IMR-90 (cell line): ENCODE data around the gene TTC8. TPM values are rescaled to one million over a fixed set of nuclear protein-coding genes. Genes with fewer than 3 reads are reported as not detected.
A peak's percentile ranks its signal among the peaks of the same experiment; 100 is the strongest.

Experiments used
- ATAC-seq: fragments of 200-7000 bp; cut with Tn5 transposase; 2 replicates; pipeline ENCODE4 v1.9.1; 2020; ENCODE audit warnings: low read depth, mild to moderate bottlenecking, moderate library complexity
- BruUV-seq: library from RNA; stranded (reverse); fragments of 400-500 nt; replicated peaks from 2 replicates; lab custom pipeline; 2021; lab: Mats Ljungman, UMichigan
- CTCF ChIA-PET: fragments of 300-600 bp; formaldehyde crosslinking; extraction: SDS; loops from one replicate; lab custom pipeline; 2021; ENCODE audit warnings: antibody characterized with exemption; lab: Yijun Ruan, JAX
- POLR2A ChIA-PET: fragments of 300-600 bp; sonication (Branson Sonifier 250); formaldehyde crosslinking; loops from one replicate; lab custom pipeline; 2022; ENCODE audit warnings: antibody characterized with exemption; ENCODE audit not compliant: unreplicated experiment; lab: Charles Lee
- DNase-seq: peaks from one replicate; pipeline ENCODE4 v3.0.0; 2013
- H2AFZ ChIP-seq: replicated peaks from 2 replicates; pipeline ENCODE3; 2013; ENCODE audit warnings: low read length, mild to moderate bottlenecking; ENCODE audit not compliant: poor library complexity
- H2AK5ac ChIP-seq: 2 replicates; pipeline ENCODE4 v1.6.1; 2013; ENCODE audit warnings: low read depth, low read length, inconsistent platforms
- H2AK9ac ChIP-seq: replicated peaks from 2 replicates; pipeline ENCODE3; 2013; ENCODE audit warnings: mild to moderate bottlenecking, low read depth, low read length, moderate library complexity; ENCODE audit not compliant: poor library complexity
- H2BK120ac ChIP-seq: 2 replicates; pipeline ENCODE4 v1.6.1; 2013; ENCODE audit warnings: low read depth, low read length, inconsistent platforms
- H2BK15ac ChIP-seq: 3 replicates; pipeline ENCODE4 v1.6.1; 2013; ENCODE audit warnings: low read depth, low read length, inconsistent platforms
- H2BK20ac ChIP-seq: 2 replicates; pipeline ENCODE4 v1.6.1; 2013; ENCODE audit warnings: low read depth, mild to moderate bottlenecking, inconsistent platforms, low read length, moderate library complexity
- H2BK5ac ChIP-seq: 2 replicates; pipeline ENCODE4 v1.6.1; 2013; ENCODE audit warnings: mild to moderate bottlenecking, low read depth, low read length, inconsistent platforms; ENCODE audit not compliant: poor library complexity, severe bottlenecking
- H3K14ac ChIP-seq: replicated peaks from 2 replicates; pipeline ENCODE4 v1.6.1; 2013; ENCODE audit warnings: low read depth, low read length, inconsistent platforms
- H3K18ac ChIP-seq: 2 replicates; pipeline ENCODE4 v1.6.1; 2013; ENCODE audit warnings: low read depth, low read length, control low read depth
- H3K23ac ChIP-seq: 2 replicates; pipeline ENCODE4 v1.6.1; 2013; ENCODE audit warnings: low read depth, low read length, inconsistent platforms
- H3K27ac ChIP-seq: 2 replicates; pipeline ENCODE4 v1.5.1; 2013; ENCODE audit warnings: mild to moderate bottlenecking, control low read depth, low read length; ENCODE audit not compliant: insufficient read depth
- H3K27me3 ChIP-seq: 2 replicates; pipeline ENCODE4 v1.6.1; 2013; ENCODE audit warnings: low read length; ENCODE audit not compliant: control insufficient read depth, insufficient read depth
- H3K36me3 ChIP-seq: 2 replicates; pipeline ENCODE4 v1.6.1; 2013; ENCODE audit warnings: low read length, mixed read lengths; ENCODE audit not compliant: control insufficient read depth, insufficient read depth
- H3K4ac ChIP-seq: 2 replicates; pipeline ENCODE4 v1.6.1; 2013; ENCODE audit warnings: low read depth, low read length, inconsistent platforms
- H3K4me1 ChIP-seq: 2 replicates; pipeline ENCODE4 v1.6.1; 2013; ENCODE audit warnings: low read length, mixed read lengths; ENCODE audit not compliant: control insufficient read depth, insufficient read depth
- H3K4me2 ChIP-seq: 2 replicates; pipeline ENCODE4 v1.6.1; 2013; ENCODE audit warnings: low read depth, mild to moderate bottlenecking, control low read depth, low read length, moderate library complexity
- H3K4me3 ChIP-seq: 2 replicates; pipeline ENCODE4 v1.5.1; 2013; ENCODE audit warnings: low read depth, mild to moderate bottlenecking, control low read depth, low read length, moderate library complexity; ENCODE audit not compliant: insufficient read depth
- H3K56ac ChIP-seq: 2 replicates; pipeline ENCODE4 v1.6.1; 2013; ENCODE audit warnings: low read length, inconsistent platforms; ENCODE audit not compliant: insufficient read depth; ENCODE audit errors: extremely low read depth
- H3K79me1 ChIP-seq, 2 experiments: 2 replicates each; pipeline ENCODE4 v1.6.1; 2013; ENCODE audit warnings: low read length in 2 of 2, inconsistent platforms in 1 of 2, low read depth in 1 of 2
- H3K9ac ChIP-seq: 2 replicates; pipeline ENCODE4 v1.6.1; 2013; ENCODE audit warnings: low read depth, low read length, control low read depth
- H3K9me1 ChIP-seq: 2 replicates; pipeline ENCODE4 v1.6.1; 2013; ENCODE audit warnings: low read length, inconsistent platforms; ENCODE audit not compliant: insufficient read depth
- H3K9me3 ChIP-seq: 2 replicates; pipeline ENCODE4 v1.6.1; 2013; ENCODE audit warnings: low read length; ENCODE audit not compliant: control insufficient read depth, insufficient read depth
- H4K20me1 ChIP-seq: 2 replicates; pipeline ENCODE4 v1.6.1; 2013; ENCODE audit warnings: low read length, inconsistent platforms; ENCODE audit not compliant: insufficient read depth
- H4K5ac ChIP-seq: 2 replicates; pipeline ENCODE4 v1.6.1; 2013; ENCODE audit warnings: mild to moderate bottlenecking, low read depth, low read length, control low read depth
- H4K8ac ChIP-seq, 2 experiments: 2 replicates each; pipeline ENCODE4 v1.6.1; 2013; ENCODE audit warnings: low read depth in 2 of 2, low read length in 2 of 2, control low read depth in 1 of 2, inconsistent platforms in 1 of 2
- H4K91ac ChIP-seq: 2 replicates; pipeline ENCODE4 v1.6.1; 2013; ENCODE audit warnings: low read depth, low read length, inconsistent platforms; ENCODE audit not compliant: insufficient read depth
- BHLHE40 ChIP-seq: fragments of 150-350 bp; IDR thresholded peaks from 2 replicates; pipeline ENCODE4 v1.6.1; 2016; ENCODE audit warnings: mild to moderate bottlenecking, low read depth, low read length
- CEBPB ChIP-seq: IDR thresholded peaks from 2 replicates; pipeline ENCODE4 v1.6.1; 2012; ENCODE audit warnings: low read depth, low read length, improper control_type of control experiment
- CHD1 ChIP-seq: IDR thresholded peaks from 2 replicates; pipeline ENCODE4 v1.6.1; 2012; ENCODE audit warnings: low read depth, low read length, improper control_type of control experiment
- MXI1 ChIP-seq: IDR thresholded peaks from 2 replicates; pipeline ENCODE4 v1.6.1; 2012; ENCODE audit warnings: low read depth, mild to moderate bottlenecking, low read length, moderate library complexity, borderline replicate concordance
- NFE2L2 ChIP-seq: fragments of 150-350 bp; IDR thresholded peaks from 2 replicates; pipeline ENCODE4 v1.6.1; 2016; ENCODE audit warnings: low read depth, mild to moderate bottlenecking, low read length
- USF2 ChIP-seq: fragments of 150-350 bp; IDR thresholded peaks from 2 replicates; pipeline ENCODE4 v1.6.1; 2017; ENCODE audit warnings: mild to moderate bottlenecking, antibody characterized with exemption, low read length, low read depth
- WGBS, 2 experiments: methylation state at CpG; one replicate each; pipeline versions ENCODE4 v1.1.5 to v1.1.7; 2013; ENCODE audit warnings: missing lambda C conversion rate in 2 of 2; ENCODE audit not compliant: insufficient read length in 1 of 2; ENCODE audit errors: extremely low coverage in 2 of 2; 5-methylcytosine and 5-hydroxymethylcytosine counted together
- dilution Hi-C: fragments of 300-500 bp; cut with HindIII; formaldehyde crosslinking; loops from one replicate; pipeline ENCODE4 v1.14.3; 2018; ENCODE audit warnings: low sequenced_read_pairs; ENCODE audit not compliant: unreplicated experiment
- in situ Hi-C: fragments of 300-500 bp; cut with MboI; formaldehyde crosslinking; loops from 3 replicates; pipeline ENCODE4 v1.14.3; 2019; ENCODE audit warnings: low sequenced_read_pairs, inconsistent platforms, mixed read lengths
- intact Hi-C: fragments of 100-400 bp; cut with micrococcal nuclease; formaldehyde crosslinking; loops from 2 replicates; pipeline ENCODE4 v1.10.0; 2022
- polyA plus RNA-seq, 3 experiments: library from polyadenylated mRNA; depleted of rRNA; stranded (reverse); fragments of >200 nt; gene quantifications; 2 replicates each; pipeline ENCODE4 v1.2.3, GENCODE V29; 2012; ENCODE audit warnings: low replicate concordance in 1 of 3
- total RNA-seq: library from RNA; depleted of rRNA; stranded (reverse); fragments of >200 nt; gene quantifications from 2 replicates; pipeline ENCODE4 v1.2.3, GENCODE V29; 2012

The TTC8 gene
- total and polyA plus RNA-seq, 2 of the 4 experiments (the other 2 are of a cell fraction), result 48.9 to 84.2 TPM

- no peak for TF ChIP-seq CHD1
Observed at GRCh38 chr14:88792473-88793258, 31.8 kb upstream of the TTC8 start, which contains the start of gene EML5 (continued).

GRCh38 chr14:88793259-88793625 lies 31.2 kb upstream of the TTC8 start:
- peak overlapping the region; percentile 58; the same call in 1 of the 2 replicates for H3K27ac ChIP-seq
- peak overlapping the region; percentile 68 for H3K9ac ChIP-seq
- peak overlapping the region; percentile 85 for H3K14ac ChIP-seq
- in situ Hi-C loops, result no loop called here
- ChIA-PET CTCF (interaction anchor here (1.0 kb wide), 1 partner anchor 63 kb away, joined by 4 read pairs; no protein-coding TSS in a partner anchor), POLR2A (interaction anchor here (0.6 kb wide), 1 partner anchor 93 kb away, joined by 3 read pairs; no protein-coding TSS in a partner anchor)
- H3K4me1 ChIP-seq, result 0 out of 2 replicates have a peak, but pooled peaks cover 1% of the 10 kb centered on the region
- no peaks in the 10 kb centered on the region for H3K36me3 ChIP-seq
- DNase-seq (no peak), ATAC-seq (no peak)
- H2BK5ac ChIP-seq, result peak overlapping the region; percentile 70
- TF ChIP-seq USF2, result no peak
- TF ChIP-seq NFE2L2, result no peak
- no peak for TF ChIP-seq BHLHE40
- no peak for TF ChIP-seq MXI1
- no peak for TF ChIP-seq CEBPB
- H2BK120ac ChIP-seq, result peak overlapping the region; percentile 42
- peak overlapping the region; percentile 91 for H3K4me3 ChIP-seq
- peak overlapping the region; percentile 54 to 63; a peak in 2 of 4 replicates for H4K8ac ChIP-seq
- no CpG with 5 or more reads among the region's 13 CpGs for WGBS, 2 experiments
- H2BK15ac ChIP-seq, result peak overlapping the region; percentile 52; the same call in 1 of the 3 replicates
- H4K91ac ChIP-seq, result peak overlapping the region; percentile 47; the same call in 1 of the 2 replicates
- H3K4me2 ChIP-seq, result peak overlapping the region; percentile 84
- H4K5ac ChIP-seq, result peak overlapping the region; percentile 31; the same call in 1 of the 2 replicates
- peak overlapping the region; percentile 99 for H2AFZ ChIP-seq
- peaks cover 0 to 24% of the 10 kb centered on the region in 2 experiments; a peak in 2 of 4 replicates for H3K79me1 ChIP-seq
- H3K9me3 ChIP-seq, result no peaks in the 10 kb centered on the region
- peak overlapping the region; percentile 52; the same call in 1 of the 2 replicates for H3K4ac ChIP-seq
- H3K56ac ChIP-seq, result no peak overlapping the region
- H2BK20ac ChIP-seq, result peak overlapping the region; percentile 73
- peak overlapping the region; percentile 16; the same call in 1 of the 2 replicates for H3K23ac ChIP-seq
- no TSS peak for BruUV-seq
- H3K27me3 ChIP-seq, result no peaks in the 10 kb centered on the region; the same call in 1 of the 2 replicates
- H3K9me1 ChIP-seq, result peaks cover 3% of the 10 kb centered on the region; the same call in 1 of the 2 replicates
- no peak overlapping the region for H3K18ac ChIP-seq
- H2AK5ac ChIP-seq, result peak overlapping the region; percentile 70
- H2AK9ac ChIP-seq, result peak overlapping the region; percentile 66
- no peaks in the 10 kb centered on the region for H4K20me1 ChIP-seq
- dilution Hi-C loops, result no loop called here
- intact Hi-C loops, result loop anchor here (2.0 kb wide), 1 partner anchor 202 kb away; no protein-coding TSS in a partner anchor
